Measurements from ENCODE around the gene MRPL51.
A peak's percentile ranks its signal among the peaks of the same experiment; 100 is the strongest.

MRPL51 gene

DNA sequence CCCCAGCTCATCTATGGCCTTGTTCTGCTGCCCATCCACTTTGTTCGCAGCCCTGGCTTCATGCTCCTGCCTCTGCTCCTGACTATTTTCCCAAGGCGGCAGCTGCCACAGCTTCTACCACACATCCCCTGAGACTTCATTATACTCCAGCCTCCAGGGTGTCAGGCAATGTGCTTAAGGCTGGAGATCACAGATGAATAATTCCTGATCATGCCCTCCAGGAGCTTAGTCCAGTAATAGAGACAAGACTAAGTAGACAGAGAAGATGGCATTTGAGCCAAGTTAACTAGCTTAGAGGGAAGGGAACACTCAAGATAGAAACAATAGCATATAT, 34.1 kb downstream of the MRPL51 start:
- DNase-seq = peak; percentile 73

DNA sequence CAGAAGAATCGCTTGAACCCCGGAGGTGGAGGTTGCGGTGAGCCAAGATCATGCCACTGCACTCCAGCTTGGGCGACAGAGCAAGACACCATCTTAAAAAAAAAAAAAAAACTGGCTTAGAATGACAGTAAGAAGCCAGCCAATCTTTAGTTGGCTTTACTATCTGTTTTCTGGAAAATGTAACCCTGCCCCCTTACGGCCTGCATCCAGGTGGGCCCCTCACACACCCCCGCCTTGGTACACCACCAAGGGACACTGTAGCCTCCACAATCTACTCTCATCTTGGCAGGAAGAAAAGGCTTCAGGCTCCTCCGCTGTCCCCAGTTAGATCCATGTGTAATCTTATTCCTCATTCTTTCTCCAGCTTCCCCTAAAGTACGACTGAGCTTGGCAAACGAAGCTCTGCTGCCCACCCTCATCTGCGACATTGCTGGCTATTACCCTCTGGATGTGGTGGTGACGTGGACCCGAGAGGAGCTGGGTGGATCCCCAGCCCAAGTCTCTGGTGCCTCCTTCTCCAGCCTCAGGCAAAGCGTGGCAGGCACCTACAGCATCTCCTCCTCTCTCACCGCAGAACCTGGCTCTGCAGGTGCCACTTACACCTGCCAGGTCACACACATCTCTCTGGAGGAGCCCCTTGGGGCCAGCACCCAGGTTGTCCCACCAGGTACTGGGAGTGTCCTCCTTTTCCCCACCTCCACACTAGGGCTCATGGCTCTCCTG, 34.6 kb downstream of the MRPL51 start:
- peak; percentile 73 for DNase-seq

- DNase-seq = no peak
These were observed 35.7 kb downstream of the MRPL51 start for GRCh38 chr12:6457220-6457945.

GRCh38 chr12:6452944-6453630, 40.0 kb downstream of the MRPL51 start:
- DNase-seq = no peak

GRCh38 chr12:6452245-6452943, 40.7 kb downstream of the MRPL51 start:
- DNase-seq = no peak

GRCh38 chr12:6451348-6452244, 41.5 kb downstream of the MRPL51 start, which contains the start of gene TAPBPL:
Gene TAPBPL (plus strand): TSS chr12:6452042. CDS start chr12:6452249, 207 bp downstream.
- peak; percentile 72 for DNase-seq

DNA sequence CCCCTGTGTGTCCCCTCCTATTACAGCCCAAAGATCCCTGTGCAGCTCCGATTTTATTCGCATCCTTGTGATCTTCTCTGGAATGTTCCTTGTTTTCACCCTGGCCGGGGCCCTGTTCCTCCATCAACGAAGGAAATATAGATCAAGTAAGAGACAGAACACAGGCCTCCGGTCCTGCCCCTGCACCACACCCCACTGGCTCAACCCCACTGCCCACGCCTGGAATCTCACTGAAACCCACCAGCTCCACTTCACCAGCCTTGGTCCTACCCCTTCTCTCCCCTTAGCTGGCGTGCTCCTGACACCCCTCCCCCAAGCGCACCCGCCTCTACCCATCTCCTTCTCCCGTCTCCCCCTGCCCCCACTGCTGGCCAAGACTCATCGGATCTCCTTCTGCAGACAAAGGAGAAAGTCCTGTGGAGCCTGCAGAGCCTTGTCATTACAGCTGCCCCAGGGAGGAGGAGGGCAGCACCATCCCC, 42.2 kb downstream of the MRPL51 start:
- no peak for DNase-seq

DNA sequence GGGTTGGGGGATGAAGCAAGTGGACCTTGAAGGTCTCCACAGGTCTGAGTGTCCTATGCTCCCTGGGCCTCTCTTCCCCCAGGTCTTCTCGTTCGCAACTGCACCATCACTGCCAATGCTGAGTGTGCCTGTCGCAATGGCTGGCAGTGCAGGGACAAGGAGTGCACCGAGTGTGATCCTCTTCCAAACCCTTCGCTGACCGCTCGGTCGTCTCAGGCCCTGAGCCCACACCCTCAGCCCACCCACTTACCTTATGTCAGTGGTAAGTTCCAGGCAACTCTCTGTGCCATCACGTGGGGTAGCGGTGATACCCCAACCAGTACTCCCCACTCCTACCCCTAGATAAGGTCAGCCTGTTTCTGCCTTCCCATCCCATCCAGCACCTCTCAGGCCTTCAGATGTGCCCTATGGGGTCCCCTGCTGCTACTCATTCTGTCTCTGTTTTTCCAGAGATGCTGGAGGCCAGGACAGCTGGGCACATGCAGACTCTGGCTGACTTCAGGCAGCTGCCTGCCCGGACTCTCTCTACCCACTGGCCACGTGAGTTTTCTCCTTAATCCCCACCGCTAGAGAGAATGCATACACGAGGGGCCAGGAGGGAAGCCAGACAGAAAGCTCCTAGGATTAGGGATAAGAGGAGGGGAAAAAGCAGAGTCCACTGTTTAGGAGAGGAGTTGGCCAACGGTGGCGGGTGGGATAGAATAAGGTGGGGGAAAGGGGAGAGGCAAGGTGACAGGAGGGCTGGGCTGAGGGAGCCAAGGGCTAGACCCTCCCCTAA, 42.8 kb downstream of the MRPL51 start:
- no peak for DNase-seq

DNA sequence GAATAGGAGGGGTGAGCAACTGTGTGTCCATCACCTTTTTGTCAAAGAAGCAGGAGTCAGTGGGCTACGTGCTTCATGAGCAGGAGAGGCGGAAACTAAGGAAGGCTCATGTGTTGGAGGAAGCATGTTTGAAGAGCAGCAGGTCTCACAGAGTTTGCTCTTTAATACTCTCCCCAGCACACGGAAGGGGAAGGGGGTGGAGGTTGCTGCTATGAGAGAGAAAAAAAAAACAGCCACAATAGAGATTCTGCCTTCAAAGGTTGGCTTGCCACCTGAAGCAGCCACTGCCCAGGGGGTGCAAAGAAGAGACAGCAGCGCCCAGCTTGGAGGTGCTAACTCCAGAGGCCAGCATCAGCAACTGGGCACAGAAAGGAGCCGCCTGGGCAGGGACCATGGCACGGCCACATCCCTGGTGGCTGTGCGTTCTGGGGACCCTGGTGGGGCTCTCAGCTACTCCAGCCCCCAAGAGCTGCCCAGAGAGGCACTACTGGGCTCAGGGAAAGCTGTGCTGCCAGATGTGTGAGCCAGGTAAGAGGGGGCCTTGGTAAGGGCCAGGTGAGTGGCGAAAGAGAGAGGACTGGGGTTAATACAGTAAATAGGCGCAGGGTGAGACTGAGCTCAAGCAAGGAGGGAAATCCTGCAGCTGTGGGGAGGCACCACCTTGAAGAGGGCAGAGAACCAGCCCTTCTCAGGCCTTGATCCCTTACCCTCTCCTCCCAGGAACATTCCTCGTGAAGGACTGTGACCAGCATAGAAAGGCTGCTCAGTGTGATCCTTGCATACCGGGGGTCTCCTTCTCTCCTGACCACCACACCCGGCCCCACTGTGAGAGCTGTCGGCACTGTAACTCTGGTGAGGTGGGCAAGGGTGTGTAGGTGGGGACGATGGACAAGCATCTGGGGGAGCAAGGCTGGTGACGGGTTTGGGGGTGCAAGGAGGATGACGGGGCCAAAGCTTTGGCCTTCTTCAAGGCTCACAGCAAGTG, 48.1 kb downstream of the MRPL51 start, which contains the start of gene CD27:
Gene CD27, plus strand, starts transcription at position 252 of the 985 bp plus-strand sequence. Its CDS starts 141 bp downstream, at position 393.
- DNase-seq = no peak

- no peak for DNase-seq
These were observed 49.0 kb downstream of the MRPL51 start for GRCh38 chr12:6444031-6444430.

DNA sequence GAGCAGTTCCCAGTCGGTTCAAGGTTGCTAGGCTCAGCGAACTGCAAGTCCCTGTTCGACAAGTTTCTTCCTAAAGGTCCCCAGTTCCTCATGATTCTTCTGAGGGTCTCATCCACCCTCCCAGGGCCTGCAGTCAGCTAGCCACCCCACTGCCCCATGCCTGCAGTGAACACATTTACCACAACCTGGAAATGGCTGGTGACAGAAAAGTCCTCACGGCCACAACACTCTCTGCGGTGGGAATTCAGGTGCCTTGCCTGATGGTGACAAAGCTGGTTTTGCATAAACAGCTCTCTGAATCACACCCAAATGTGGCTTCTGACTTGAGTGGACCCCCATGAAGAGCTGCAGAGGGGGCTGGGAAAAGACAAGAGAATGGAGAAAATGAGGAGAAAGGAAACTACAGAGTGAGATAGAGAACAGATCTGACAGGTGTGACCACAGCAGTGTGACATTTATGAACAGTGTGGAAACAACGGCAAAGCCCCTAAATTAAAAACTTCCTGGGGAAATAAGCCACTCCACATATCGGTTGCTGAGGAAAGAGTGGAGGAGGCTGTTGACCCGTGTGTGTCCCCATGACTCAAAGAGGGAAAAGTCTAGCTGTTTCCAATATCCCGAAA, 49.6 kb downstream of the MRPL51 start:
- DNase-seq = no peak

DNA sequence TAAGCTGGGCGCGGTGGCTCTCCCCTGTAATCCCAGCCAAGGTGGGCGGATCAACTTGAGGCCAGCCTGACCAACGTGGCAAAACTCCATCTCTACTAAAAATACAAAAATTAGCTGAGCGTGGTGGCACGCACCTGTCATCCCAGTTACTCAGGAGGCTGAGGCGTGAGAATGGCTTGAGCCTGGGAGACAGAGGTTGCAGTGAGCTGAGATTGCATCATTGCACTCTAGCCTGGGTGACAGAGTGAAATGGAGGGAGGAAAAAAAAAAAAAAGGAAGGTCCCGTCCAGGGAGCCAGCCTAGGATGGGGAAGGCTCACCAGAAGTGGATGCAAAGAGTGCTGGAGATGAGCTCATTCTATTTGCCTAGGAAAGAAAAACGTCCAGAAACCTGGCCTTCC, 50.2 kb downstream of the MRPL51 start:
- no peak for DNase-seq

Data from NCI-H1436 (cell line).